NCI-H2029 (cell line): ENCODE measurements around the gene RPTOR.
A peak's percentile ranks its signal among the peaks of the same experiment; 100 is the strongest.

Source experiments
- DNase-seq: peaks from one replicate; lab custom pipeline; 2025; lab: John Stamatoyannopoulos, UW

The RPTOR gene

DNA sequence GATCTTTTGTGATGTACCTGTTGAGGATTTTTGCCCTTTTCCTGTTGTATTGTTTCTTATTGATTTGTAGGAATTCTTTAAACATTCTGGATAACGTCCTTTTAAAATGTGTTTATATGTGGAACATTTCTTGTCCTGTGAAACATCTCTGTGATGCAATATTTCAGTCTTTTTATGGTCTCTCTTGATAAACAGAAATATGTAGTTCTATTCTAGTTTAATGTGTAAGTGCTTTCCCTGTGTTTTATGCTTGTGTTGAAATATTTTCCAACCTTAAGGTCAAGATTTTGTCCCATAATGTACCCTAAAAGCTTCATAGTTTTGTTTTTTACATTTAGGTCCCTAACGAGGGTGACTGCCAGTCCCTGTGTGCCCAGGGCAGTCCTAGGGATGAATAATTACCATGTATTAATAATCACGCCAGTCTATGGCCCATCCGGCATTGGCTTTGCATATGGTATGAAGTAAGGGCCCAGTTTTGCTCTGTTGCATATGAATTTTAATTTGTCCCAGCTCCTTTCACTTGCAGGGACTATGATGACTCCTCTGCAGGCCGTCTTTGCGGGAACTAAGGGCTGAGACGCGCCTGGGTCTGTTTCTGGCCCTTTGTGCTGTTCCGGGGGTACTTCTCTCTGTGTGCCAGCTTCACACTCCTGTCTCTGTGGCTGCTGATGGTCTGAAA, 44.2 kb downstream of the RPTOR start:
- no peak for DNase-seq

DNA sequence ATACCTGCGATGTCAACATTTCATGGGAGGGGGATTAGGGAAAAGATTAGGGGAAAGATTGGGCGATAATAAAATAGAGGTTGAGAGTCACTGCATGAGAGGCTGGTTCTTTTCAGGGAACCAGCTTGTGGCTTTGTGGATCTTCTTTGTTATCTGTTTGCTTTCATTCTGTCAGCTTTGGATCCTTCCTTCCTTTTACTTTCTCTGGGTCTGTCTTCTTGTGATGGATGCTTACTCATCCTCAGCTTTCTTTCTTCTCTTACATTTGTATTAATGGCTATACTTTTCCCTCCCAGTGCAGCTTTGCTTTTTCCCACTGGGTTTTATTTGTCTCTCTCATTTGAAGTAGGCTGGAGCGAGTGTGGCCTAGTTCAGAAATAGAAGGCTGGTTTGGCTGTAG, 47.1 kb downstream of the RPTOR start:
- no peak for DNase-seq

DNA sequence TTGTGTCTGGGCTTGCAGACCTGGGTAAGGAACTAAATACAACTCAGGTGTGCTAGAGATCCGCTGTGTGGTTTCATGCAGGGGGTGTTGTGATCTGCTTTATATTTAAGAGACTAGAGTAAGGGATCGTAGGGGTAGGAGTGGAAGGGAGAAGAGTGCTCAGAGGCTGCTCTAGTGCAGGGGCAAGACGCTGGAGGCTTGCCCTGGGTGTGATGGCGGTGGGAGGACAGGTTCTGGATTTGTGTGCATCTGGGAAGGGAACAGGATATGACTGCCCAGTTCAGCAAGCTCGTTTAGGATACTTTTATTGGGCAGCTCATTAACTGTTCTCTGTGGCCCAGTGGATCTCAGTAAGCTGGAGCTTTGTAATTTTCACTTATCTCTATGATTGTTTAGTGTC, 47.6 kb downstream of the RPTOR start:
- DNase-seq: no peak

DNA sequence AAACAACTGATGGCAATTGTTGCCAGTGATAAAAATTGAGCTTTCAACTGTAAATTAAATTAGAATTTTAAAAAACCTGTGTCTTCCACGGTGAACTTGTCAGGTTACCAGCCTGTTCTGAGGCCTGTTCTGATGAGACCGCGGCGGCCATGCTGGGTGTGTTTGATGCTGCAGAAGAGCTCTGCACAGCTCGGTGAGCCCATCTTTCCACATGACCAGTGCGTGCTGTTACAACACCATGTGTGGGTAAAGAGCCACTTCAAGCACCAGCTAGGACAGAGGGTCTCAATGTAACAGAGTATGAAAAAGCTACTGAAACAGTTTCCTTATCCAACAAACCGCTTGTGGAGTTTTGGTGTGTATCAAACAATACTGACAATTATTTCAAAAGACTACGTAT, 48.5 kb downstream of the RPTOR start:
- no peak for DNase-seq

DNA sequence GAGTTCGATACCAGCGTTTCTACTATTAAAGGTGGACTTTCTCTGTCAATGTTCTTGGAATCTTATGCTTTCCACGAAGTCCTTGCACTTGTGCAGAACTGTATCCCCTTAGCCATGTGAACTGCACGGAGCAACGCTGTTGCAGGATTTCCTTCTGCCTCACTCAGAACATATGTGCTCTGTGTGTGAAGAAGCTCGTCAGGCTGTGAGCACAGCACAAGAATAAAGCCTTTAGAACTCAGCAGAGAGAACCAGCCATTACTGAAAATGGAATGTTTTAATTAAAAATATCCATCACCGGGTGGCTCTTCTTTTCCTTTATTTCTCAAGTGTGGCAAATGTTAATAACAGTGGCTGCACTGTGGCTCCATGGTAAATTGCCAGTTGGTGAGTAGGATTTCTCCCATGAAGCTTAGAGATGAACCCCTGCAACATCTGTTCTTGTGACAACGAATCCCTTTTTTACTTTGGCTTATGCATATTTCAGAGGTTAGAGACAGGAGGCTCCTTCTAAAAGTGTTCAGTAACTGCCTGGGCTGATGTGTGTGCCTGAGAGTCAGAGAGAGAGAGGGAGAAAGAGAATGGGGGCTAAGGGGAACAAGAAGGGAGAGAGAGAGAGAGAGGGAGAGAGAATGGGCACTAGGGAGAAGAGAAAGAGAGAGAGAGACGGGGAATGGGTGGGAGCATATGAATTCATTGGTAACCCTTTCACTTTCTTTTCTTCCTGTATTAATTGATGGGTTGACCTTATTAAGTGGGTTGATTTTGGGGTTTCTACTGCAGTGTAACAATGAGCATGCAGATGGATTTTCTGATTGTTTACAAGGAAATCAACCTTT, 50.0 kb downstream of the RPTOR start:
- DNase-seq: no peak

DNA sequence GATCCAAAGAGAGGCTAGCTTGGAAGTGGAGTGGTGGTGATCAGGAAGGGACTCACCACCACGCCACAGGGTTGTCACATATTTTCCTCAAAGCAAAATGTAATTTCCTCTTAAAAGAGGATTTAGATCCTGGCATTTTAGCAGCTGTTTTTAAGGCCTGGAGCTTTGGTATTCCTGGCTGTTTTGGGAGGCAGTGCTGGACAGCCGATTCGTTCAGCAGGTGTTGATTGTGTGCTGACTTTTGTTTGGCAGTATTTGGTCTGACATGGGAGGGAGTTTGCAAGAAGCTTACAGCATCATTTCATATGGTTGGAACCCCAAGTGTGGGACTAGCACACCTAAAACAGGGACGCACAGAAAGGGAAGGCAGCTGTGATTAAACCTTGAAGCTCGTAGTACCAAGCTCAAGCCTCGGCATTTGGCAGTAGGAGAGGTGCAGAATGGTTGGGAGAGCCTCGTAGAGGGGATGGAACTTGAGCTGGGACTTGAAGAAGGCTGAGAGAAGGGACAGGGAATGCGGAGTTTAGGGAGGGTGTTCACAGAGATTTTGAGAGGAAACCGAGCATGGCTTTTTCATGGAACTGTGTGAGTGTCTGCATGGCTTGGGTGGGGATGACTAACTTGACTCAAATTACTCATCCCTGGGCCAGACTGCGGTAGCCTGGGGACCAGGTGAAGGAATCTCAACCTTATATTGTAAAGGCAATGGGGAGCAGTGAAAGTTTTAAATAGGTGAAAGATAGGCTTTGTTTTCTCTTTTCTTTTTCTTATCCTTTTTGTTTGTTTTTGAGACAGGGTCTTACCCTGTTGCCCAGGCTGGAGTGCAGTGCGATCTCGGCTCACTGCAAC, 52.3 kb downstream of the RPTOR start:
- no peak for DNase-seq

DNA sequence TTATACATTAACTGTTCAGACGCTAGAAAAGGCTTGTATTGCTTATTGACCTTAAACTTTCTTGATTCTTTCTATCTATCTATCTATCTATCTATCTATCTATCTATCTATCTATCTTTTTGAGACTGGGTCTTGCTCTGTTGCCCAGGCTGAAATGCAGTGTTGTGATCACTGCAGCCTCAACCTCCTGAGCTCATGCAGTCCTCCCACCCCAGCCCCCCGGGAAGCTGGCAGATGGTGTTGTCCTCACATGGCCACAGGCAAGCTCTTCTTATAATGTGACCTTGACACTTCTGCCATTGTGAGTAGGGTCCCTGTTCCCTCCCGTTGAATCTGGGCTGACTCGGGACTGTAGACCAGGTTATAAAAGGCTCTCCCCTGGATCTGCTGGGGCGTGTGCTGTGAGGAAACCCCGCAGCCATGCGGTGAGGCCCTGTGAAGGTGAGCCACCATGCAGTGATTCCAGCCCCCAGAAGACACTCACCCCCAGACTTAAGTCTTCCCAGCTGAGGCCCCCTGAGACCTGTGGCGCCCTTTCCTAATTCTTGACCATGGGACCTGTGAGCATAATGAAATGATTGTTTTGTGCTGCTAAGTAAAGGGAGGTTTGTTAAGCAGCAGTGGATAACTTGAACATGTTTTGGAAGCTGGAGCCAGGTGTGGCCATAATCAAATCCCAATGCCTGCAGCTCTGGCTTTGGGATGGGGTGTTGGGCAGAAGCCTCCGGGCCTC, 54.3 kb downstream of the RPTOR start:
- no peak for DNase-seq

DNA sequence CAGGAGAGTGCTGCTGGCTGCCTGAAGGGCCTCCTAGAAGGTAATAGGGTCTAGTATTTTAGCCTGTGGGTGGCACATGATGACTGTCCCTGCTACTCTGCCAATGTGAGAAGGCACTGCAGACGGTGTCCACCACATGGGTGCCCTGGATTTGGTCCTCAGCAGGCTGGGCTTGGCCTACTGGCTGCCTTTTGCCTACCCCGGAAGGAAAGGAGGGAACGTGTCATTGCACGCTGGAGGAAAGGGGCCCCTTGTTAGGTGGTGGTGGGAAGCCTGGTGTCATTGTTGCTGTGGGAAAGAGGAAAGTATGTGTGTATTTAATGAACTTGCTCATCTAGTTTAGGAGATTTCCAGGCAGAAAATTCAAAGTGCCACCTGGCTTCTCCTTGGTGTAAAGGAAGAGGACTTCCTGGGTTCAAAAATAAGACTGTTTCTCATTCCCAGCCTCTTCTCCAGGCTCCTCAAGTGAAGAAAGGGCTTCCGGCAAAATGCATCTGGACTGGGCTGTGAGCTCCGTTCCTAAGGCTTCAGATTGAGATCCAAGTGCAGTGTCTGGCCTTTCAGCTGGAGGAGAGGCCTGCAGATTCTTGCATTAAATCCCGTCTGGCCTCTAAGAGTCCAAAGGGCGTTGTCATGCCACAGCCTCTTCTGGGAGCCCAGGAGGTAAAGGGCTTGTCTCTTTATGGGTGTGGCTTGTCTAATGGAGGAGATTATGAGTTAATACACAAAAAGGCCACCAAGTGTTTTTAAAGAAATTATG, 55.1 kb downstream of the RPTOR start:
- no peak for DNase-seq

DNA sequence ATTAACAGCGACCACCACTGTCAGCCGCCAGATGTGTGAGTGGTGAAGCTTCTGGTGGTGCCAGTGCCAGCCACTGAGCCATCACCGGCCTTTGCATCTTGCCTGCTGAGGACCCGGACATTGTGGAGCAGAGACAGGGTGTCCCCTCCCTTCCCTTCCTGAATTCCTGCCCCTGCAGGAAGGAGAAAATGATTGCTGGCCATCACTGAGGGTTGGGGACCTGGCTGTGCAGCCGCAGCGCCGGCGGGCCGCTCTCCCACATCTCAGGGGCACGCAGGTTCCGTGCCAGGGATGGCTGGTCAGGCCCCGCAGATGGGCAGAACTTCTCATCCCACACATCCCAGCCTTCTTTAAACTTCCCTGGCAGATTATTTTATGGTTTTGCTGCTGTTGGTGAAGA, 56.5 kb downstream of the RPTOR start:
- no peak for DNase-seq

DNA sequence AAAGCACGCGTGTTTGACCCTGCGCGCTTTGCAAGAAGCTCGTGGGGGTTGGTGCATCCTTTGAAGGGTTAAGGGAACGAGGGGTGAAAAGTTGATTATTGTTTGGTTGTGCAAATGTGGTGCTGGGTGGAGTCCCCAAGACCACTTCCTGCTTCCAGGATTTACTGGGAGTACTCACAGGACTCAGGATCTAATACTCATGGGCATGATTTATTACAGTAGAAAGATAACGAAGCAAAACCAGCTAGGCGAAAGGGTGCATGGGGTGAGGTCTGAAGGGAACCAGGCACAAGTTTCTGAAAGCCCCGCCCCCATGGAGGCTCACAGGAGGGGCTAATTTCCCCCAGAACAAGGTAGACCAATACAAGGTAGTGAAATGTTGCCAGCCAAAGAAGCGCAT, 58.8 kb downstream of the RPTOR start:
- DNase-seq: no peak

DNA sequence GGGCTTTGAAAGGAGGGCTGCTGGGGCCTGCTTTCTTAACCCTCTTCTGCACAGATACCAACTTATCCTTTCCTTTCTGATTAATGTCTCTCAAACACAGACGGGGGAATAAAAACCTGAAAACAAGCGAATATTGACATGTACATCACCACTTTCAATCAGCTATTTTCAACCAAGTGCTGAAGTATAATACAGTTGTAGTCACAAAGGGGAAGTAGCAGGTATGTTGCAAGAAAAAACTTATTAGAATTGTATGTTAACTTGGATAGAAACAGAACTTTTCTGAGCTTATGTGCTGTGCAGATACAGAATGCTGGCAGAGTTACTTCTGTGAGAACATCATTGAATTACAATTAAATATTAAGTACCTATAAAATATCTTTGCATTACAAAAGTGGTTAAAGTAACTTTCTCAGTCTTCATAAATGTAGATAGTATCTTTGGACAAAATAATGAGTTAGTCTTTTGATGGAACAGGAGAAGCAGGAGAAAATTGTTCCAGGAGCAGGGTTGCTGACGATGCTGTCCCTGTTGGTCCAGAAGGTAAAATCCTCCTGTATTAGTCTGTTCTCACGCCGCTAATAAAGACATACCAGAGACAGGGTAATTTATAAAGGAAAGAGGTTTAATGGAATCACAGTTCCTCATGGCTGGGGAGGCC, 59.5 kb downstream of the RPTOR start:
- DNase-seq: no peak

DNA sequence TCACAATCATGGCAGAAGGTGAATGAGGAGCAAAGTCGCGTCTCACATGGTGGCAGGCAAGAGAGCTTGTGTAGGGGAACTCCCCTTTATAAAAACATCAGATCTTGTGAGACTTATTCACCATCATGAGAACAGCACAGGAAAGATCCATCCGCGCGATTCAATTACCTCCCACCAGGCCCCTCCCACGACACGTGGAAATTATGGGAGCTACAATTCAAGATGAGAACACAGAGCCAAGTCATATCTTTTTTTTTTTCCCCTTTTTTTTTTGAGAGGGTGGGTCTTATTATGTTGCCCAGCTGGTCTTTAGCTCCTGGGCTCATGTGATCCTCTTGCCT, 60.0 kb downstream of the RPTOR start:
- no peak for DNase-seq

DNA sequence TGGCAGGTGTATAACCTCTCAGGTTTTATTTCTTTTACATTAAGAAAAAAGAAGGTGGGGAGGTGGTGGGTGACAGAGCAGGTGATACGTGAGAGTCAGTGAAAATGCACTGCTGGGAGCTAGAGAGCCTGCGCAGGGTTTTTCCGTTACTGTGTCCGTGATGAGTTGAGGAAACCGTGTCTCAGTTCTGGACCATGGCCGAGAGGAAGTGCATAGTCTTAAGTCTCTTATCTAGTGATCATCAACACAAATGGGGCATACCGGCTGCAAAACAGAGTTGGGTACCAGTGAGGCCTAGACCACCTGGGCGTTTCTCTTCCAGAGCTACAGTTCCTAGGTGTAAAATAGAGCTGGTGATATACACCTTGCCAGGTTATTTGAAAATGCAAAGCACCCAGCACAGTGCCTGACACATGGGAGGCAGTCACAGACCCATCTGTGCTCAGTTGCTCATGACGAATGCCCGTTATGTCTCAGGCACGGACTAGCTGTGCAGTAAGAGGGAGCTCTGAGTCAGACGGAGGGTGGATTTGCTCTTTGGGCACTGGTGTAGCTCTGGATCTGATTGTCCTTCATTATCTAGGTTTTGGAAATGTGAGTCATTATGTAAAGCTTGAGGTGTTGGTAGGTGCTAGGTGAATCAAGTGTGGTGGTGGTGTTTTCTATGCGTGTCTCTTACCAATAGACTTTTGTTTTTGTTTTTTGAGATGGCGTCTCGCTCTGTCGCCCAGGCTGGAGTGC, 60.9 kb downstream of the RPTOR start:
- DNase-seq: no peak

DNA sequence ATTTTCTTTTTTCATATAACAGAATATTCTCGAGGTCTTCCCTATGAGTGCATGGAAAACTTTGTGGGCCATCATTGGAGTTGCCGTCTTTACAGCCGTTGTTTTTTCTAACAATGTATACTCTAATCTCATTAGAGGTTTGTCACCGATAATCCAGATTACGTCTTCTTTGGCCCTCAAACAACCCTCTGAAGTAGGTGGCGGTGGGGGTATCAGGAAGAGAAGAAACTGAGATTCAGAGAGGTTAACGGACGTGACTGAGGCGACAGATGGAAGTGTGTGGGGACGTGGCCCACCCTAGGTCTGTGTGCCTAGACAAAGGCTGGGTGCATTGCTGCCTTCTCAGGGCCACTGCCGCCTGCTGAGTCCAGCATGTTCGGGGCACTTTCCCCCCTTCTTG, 63.7 kb downstream of the RPTOR start:
- no peak for DNase-seq

DNA sequence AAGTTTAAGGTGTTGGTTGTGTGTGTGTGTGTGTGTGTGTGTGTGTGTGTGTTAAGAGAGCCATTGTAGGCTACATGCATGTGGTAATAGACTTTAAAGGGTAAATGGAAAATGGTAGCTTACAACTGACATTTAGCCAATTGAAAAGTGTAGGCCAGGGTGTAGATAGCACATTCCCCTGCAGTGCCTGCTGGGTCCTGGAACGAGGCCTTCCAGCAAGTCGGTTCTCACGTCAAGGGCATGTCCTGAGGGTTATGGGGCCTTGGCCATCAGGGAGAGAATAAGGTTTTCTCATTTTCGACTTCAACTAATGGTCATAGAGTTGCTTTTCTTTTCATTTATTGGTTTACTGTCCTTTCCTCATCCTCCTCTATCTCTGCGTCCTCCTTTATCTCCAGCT, 65.1 kb downstream of the RPTOR start:
- DNase-seq: no peak

DNA sequence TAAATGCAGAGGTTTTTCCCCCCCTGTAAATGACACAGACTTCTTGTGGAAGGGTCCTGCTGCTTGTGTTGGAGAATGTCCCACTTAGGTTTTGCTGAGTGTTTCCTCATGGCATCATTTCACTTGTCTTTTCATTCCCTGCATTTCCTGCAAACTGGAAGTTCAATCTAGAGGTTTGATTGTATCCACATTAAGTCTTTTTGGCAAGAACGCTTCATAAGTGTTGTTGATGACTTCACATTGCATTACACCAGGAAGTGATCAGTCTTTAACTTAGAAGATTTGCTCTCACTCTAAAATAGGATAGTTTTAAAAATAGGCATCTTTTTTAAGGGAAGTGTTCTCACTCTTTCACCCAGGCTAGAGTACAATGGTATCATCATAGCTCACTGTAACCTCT, 67.2 kb downstream of the RPTOR start:
- DNase-seq: peak; percentile 29

DNA sequence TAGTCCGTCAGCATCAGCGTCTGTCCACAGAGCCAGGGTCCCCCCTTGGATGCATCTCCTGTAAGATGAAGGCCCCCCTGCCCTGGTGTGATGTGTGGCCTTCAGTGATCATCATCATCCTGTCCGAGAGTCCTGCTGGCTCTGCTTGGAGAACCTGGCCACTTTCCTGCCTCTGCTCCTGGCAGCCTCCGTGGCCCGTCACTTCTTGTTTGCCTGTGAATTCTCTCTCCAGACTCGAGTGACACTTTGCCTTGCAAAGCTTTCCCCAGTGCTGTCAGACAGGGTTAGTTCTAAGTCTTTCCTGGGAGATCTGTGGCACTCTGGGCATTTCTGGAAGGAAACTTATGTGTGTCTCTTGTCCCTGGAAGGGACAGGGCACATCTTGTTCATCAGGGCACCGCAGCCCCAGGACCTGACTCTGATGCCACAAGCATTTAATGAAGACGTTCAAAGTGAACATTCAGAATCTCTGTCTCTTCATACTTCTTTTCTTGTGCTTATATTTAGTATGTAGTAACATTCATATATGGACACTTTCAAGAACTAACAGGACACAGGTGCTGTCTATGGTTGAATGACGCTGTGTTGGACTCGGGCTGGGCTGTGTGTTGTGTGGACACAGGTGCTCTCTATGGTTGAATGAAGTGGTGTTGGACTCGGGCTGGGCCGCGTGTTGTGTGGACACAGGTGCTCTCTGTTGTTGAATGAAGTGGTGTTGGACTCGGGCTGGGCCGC, 68.5 kb downstream of the RPTOR start:
- DNase-seq: no peak

DNA sequence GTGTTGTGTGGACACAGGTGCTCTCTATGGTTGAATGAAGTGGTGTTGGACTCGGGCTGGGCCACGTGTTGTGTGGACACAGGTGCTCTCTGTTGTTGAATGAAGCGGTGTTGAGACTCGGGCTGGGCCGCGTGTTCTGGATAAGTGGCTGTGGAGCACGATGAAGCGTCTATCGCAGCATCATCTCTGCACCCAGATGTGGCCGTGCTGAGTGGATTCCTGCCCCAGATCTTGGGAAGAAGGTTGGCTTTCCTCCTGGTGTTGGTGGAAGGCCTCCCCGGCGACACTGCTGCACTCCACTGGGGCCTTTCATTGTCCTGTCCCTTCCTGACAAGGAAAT, 69.1 kb downstream of the RPTOR start:
- peak; percentile 93 for DNase-seq

DNA sequence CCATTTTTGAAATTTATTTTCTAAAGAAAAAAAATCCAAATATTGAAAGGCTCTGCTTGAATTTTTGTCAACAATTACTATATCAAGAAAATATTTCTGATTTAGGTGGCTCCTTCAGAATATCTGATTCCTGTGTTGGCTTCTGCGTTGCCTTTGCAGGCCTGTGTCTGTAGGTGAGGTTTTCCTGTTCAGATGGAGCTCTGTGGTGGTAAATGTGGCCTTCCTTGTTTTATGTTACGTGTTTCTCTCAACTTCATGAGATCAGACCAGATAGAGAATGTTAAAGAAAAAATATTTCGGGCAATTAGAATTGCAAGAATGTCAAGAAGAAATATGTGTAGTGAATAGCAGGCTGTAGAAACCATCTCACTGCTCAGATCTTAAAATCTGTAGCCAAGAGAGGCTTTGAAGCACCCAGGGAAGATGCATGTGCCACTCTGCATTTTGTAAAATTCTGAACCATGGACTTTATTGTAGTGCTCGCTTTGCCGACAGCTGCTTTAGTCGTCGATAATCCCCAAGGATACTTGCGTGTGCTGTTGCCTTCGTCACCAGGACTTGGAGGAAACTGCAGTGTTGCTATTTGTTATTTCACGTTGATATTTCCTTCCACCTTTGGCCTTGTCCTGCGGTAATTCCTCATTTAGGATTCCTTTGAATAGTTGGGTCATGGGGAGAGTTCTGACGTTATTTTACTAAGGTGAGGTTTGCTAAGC, 69.9 kb downstream of the RPTOR start:
- no peak for DNase-seq
